Hepatocyte (in vitro differentiated cells): Measurements from ENCODE around the gene ARL6IP5. TPM values are rescaled to one million over a fixed set of nuclear protein-coding genes. Genes with fewer than 3 reads are reported as not detected.

Source experiments
- DNase-seq: peaks from one replicate; pipeline ENCODE4 v3.0.0-alpha.2; 2016; ENCODE audit warnings: low spot score
- H2AFZ ChIP-seq: fragments of 200-600 bp; sonication (generic); 2 replicates; pipeline ENCODE4 v1.6.0; 2016; ENCODE audit warnings: antibody characterized with exemption, mild to moderate bottlenecking
- H3K27ac ChIP-seq: fragments of 200-600 bp; sonication (generic); 2 replicates; pipeline ENCODE4 v1.5.1; 2016; ENCODE audit warnings: mild to moderate bottlenecking
- H3K27me3 ChIP-seq: fragments of 200-600 bp; sonication (generic); 2 replicates; pipeline ENCODE4 v1.6.1; 2016
- H3K36me3 ChIP-seq: fragments of 200-600 bp; sonication (generic); replicated peaks from 2 replicates; pipeline ENCODE4 v1.5.1; 2016; ENCODE audit warnings: low read depth; ENCODE audit not compliant: insufficient read depth
- H3K4me1 ChIP-seq: fragments of 200-600 bp; sonication (generic); 2 replicates; pipeline ENCODE4 v1.5.1; 2016; ENCODE audit warnings: mild to moderate bottlenecking, moderate library complexity; ENCODE audit not compliant: insufficient read depth
- H3K4me2 ChIP-seq: fragments of 200-600 bp; sonication (generic); 2 replicates; pipeline ENCODE4 v1.6.0; 2016
- H3K4me3 ChIP-seq: fragments of 200-600 bp; sonication (generic); 2 replicates; pipeline ENCODE4 v1.5.1; 2016; ENCODE audit warnings: mild to moderate bottlenecking
- H3K79me2 ChIP-seq: fragments of 200-600 bp; sonication (generic); 2 replicates; pipeline ENCODE4 v1.6.0; 2017; ENCODE audit warnings: mild to moderate bottlenecking
- H3K9me2 ChIP-seq: fragments of 200-600 bp; sonication (generic); replicated peaks from 2 replicates; pipeline ENCODE4 v1.6.0; 2017; ENCODE audit warnings: mild to moderate bottlenecking; ENCODE audit not compliant: insufficient read depth
- H3K9me3 ChIP-seq: fragments of 200-600 bp; sonication (generic); 2 replicates; pipeline ENCODE4 v1.5.1; 2016; ENCODE audit warnings: low read depth, mild to moderate bottlenecking
- H4K20me1 ChIP-seq: fragments of 200-600 bp; sonication (generic); 2 replicates; pipeline ENCODE4 v1.6.0; 2016; ENCODE audit warnings: mild to moderate bottlenecking; ENCODE audit not compliant: insufficient read depth, poor library complexity, severe bottlenecking
- CTCF ChIP-seq: fragments of 200-600 bp; sonication (generic); IDR thresholded peaks from 2 replicates; pipeline ENCODE4 v1.5.1; 2016; ENCODE audit warnings: antibody characterized with exemption, mild to moderate bottlenecking; ENCODE audit not compliant: poor library complexity
- EZH2 ChIP-seq: fragments of 200-600 bp; sonication (generic); IDR thresholded peaks from 2 replicates; pipeline ENCODE4 v1.6.1; 2016; ENCODE audit warnings: antibody characterized with exemption, mild to moderate bottlenecking, borderline replicate concordance
- EZH2phosphoT487 ChIP-seq: fragments of 200-600 bp; sonication (generic); IDR thresholded peaks from one replicate; pipeline ENCODE4 v1.6.1; 2018; ENCODE audit warnings: antibody characterized with exemption, mild to moderate bottlenecking, low read depth, moderate library complexity; ENCODE audit not compliant: unreplicated experiment, severe bottlenecking
- WGBS: methylation state at CpG from one replicate; pipeline ENCODE4 v1.1.6; 2016; ENCODE audit warnings: low lambda C conversion rate; ENCODE audit errors: missing lambda C conversion rate; 5-methylcytosine and 5-hydroxymethylcytosine counted together
- polyA plus RNA-seq: library from polyadenylated mRNA; unstranded; fragments of >200 nt; fragmentation: Nextera tagmentation; extraction: Ambion mirVana; gene quantifications from 2 replicates; pipeline ENCODE4 v1.2.1, GENCODE V29; 2016
- total RNA-seq: library from RNA; depleted of rRNA; stranded (reverse); fragments of >200 nt; gene quantifications from 2 replicates; pipeline ENCODE4 v1.2.3, GENCODE V29; 2014

Gene ARL6IP5
- total and polyA plus RNA-seq, 2 experiments from 2014 or later, result 72.2 to 103 TPM

- Histone ChIP-seq H2AFZ (no peak overlapping the region), H3K4me2 (no peak overlapping the region), H3K36me3 (no peaks in the 10 kb centered on the region), H3K79me2 (no peaks in the 10 kb centered on the region), H3K4me1 (no peaks in the 10 kb centered on the region), H3K27me3 (no peaks in the 10 kb centered on the region), H3K27ac (no peak overlapping the region), H3K9me3 (no peaks in the 10 kb centered on the region), H3K4me3 (no peak overlapping the region), H4K20me1 (no peaks in the 10 kb centered on the region), H3K9me2 (no peaks in the 10 kb centered on the region)
- TF ChIP-seq EZH2phosphoT487 (no peak), CTCF (no peak), EZH2 (no peak)
- no peak for DNase-seq
Measured at GRCh38 chr3:69130689-69131088, 46.0 kb downstream of the ARL6IP5 start.

- Histone ChIP-seq H3K79me2 (no peaks in the 10 kb centered on the region), H3K36me3 (no peaks in the 10 kb centered on the region)
- no peak for TF ChIP-seq EZH2phosphoT487
- no peak for TF ChIP-seq EZH2
- TF ChIP-seq CTCF, result no peak
Measured at GRCh38 chr3:69137005-69137404, 52.3 kb downstream of the ARL6IP5 start.

GRCh38 chr3:69137412-69137811 lies 52.7 kb downstream of the ARL6IP5 start:
- H3K4me2 ChIP-seq, result no peak overlapping the region
- no peaks in the 10 kb centered on the region for H3K27me3 ChIP-seq
- no peaks in the 10 kb centered on the region for H3K79me2 ChIP-seq
- H3K4me1 ChIP-seq, result no peaks in the 10 kb centered on the region
- H2AFZ ChIP-seq, result no peak overlapping the region
- TF ChIP-seq CTCF (no peak), EZH2 (no peak), EZH2phosphoT487 (no peak)
- no peaks in the 10 kb centered on the region for H3K36me3 ChIP-seq
- H3K9me3 ChIP-seq, result no peaks in the 10 kb centered on the region
- WGBS, result 88% methylated on average over 2 of the region's 2 CpGs
- no peak overlapping the region for H3K4me3 ChIP-seq
- no peaks in the 10 kb centered on the region for H3K9me2 ChIP-seq
- H3K27ac ChIP-seq, result no peak overlapping the region
- no peaks in the 10 kb centered on the region for H4K20me1 ChIP-seq
- DNase-seq, result no peak

More at GRCh38 chr3:69137005-69137404, 52.3 kb downstream of the ARL6IP5 start:
- Histone ChIP-seq H3K4me1 (no peaks in the 10 kb centered on the region), H4K20me1 (no peaks in the 10 kb centered on the region), H3K27me3 (no peaks in the 10 kb centered on the region), H3K4me2 (no peak overlapping the region), H2AFZ (no peak overlapping the region), H3K9me3 (no peaks in the 10 kb centered on the region), H3K9me2 (no peaks in the 10 kb centered on the region), H3K27ac (no peak overlapping the region), H3K4me3 (no peak overlapping the region)
- no peak for DNase-seq

GRCh38 chr3:69141313-69141712 lies 56.6 kb downstream of the ARL6IP5 start:
- Histone ChIP-seq H3K9me3 (no peaks in the 10 kb centered on the region), H3K4me3 (no peak overlapping the region), H3K4me2 (no peak overlapping the region), H2AFZ (no peak overlapping the region), H3K9me2 (no peaks in the 10 kb centered on the region), H3K27ac (no peak overlapping the region), H3K36me3 (no peaks in the 10 kb centered on the region), H3K79me2 (no peaks in the 10 kb centered on the region), H3K4me1 (no peaks in the 10 kb centered on the region), H3K27me3 (no peaks in the 10 kb centered on the region), H4K20me1 (no peaks in the 10 kb centered on the region)
- TF ChIP-seq EZH2 (no peak), EZH2phosphoT487 (no peak), CTCF (no peak)
- no peak for DNase-seq
